Hematopoietic multipotent progenitor cell treated with erythropoietin and hydrocortisone succinate and interleukin-3 and kit ligand, for 15 days (in vitro differentiated cells): ENCODE measurements around the gene C1QC.

Experiments
- DNase-seq: peaks from one replicate; pipeline ENCODE4 v3.0.0-alpha.2; 2015; ENCODE audit warnings: low spot score

The C1QC gene

DNA sequence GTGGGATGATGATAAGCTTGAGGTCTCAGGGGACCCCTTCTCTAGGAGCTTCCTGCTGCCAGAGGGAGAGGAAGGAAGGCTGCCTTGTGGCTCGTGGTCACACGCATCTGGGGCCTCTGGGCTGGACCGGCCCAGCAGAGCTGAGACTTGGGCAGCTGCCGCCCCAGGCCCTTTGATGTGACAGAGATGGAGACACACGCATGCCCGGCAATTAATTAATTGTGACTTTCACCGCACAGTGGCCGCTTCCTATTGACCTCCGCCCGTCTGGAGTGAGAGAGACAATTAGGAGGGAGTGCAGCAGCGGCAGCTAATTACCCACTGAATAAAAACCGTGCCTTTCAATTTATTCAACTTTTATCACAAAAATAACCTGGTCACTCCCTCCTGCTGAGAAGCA, 23.6 kb upstream of the C1QC start:
- DNase-seq: no peak

DNA sequence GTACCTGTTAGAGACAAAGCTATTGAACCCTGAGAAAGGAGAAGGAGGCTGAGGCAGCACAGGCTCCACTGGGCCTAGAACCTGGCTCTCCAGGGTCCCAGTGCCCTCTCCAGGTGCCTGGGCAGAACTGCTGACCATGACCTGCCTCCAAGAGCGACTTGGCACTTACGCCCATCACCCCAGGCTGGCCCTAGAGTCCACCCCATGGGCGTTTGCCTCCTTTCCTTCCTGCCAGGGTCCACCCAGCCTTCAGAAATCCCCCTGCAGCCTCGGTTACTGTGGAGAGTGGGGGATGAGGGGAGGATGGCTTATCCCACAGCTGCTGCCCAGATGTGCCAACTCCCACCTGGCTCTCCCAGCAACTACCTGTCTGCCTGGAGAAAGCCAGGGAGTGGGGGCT, 21.7 kb upstream of the C1QC start:
- no peak for DNase-seq

DNA sequence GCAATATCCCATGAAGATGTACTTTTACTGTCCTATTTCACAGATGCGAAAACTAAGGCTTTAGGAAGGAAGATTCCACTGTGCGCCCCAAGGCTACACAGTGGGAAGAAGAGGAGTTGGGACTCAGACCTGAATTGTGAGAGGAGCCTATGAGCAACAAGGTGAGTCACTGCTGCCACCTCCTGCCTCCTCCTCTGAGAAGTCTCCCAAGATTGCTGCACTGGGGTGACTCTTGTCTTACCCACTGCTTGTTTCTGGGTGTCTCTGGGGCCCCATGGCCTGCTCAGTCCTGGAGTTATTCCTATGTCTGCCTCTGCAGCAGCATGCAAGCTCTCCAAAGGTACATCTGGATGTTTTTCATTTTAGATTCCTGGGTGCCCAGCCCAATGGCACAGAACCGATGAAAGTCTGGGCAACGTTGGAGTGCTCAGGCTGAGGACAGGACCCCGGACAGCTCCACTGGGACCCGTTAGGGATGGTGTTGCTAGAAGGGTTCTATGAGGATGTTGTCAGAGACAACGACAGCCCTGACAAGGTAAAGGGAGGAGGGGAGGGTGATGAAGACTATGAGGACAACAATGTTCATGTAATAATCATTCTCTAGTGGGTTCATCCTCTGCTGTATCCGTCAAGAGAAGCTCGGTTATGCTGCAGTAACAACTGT, 18.0 kb upstream of the C1QC start:
- no peak for DNase-seq

DNA sequence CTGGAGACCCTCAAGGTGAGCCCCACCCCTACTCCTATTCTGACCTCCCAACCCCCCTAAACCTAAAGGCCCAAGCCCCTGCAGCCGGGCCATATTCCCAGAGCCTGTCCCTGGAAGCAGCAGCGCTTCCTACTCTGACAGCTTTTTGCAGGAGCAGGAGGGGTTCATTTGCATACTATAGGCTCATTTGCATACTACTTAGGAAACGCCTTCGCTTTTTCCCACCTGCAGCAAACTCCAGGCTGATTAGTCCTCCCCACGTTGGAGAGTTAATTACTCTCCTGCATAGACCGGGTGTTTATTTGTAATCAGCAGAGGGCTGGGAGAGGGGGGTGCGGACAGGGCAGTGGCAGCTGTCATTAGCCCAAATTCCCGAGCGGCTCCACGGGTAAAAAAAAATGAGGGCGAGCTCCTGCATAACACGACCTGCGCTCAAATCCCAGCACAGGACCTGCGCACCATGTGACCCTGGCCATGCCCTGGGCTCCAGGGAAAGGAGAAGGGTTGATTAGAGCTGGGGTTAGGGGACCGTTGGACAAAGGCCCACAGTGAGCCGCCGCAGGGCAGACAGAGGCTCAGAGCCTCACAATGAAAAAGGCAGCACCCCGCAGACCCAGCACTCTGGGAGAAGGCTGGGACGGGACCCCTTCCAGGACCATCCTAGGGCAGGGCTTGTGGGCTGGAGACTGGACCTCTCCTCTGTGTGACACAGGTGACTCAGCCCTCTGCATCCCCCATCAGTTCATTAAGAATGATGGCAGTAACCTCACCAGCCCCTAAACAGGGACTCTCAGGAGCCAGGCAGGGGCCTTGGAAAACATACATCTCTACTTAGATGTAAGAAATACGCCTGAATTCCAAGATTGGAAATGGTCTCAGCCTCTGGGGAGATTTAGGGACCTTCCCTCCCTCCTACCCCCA, 16.9 kb upstream of the C1QC start:
- DNase-seq: no peak

DNA sequence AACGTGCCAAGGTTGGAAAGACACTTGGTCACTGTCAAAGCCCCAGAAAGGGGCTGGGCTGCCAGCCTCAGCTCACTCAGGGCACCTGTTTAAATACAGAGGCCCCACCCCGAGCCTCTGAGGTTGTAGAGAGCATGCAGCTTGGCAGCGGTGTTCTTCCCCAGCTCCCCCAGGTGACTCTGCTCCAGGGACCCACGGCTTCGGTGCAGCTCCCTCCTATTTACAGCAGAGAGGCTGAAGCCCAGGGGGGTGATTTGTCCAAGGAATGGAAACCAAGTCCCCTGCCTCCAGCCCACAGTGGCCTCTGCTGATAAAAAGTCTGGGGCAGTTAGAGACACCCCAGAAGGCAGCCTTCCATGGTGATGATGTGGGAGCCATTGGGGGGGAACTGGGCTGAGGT, 16.1 kb upstream of the C1QC start:
- DNase-seq: no peak

DNA sequence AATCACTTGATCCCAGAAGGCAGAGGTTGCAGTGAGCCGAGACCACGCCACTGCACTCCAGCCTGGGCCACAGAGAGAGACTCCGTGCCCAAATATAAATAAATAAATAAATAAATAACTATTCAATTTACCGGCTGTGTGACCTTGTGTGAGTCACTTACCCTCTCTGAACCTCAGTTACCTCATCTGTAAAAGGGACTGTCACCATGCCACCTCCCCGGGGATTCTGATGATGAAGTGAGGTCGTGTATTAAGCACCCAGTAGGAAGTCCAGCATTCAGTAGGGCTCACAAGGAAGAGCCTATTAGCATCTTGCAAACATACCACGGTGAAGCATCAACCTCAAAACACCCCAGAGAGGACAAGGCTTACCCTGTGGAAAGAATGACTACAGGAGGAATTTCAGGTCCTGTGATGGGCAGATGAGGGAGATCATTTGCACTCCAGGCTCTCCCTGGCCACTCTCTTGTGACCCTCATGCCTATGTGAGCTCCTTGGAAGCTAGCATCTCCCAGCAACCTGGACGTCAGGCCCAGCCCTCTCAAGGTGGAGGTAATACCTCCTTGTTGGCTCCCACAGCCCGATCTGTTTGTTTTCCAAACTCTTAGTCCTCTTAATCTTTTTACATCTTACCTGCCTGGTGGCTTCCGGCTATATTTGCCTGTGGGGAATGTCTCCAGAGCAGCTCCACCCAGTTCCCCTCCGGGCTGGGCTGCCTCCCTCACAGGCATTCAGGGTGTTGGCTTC, 14.6 kb upstream of the C1QC start:
- DNase-seq: no peak

DNA sequence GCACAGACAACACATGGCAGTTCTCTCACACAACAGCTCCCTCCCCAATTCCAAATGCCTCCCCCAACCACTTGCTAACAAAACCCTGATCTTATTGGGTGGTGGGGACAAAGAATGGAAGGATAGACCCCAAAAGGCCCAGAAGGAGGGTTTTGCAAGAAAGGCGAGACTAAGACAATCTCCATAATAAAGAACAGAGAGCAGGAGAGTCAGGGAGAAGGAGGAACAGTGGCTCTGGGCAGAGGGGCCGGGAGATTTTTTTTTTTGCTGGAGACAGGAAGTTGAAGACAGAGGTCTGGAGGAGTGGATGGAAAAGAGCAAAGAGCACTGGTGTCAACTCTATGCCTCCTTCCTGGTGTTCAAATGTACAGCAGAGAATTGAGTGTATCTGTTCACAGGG, 13.5 kb upstream of the C1QC start:
- DNase-seq: no peak

DNA sequence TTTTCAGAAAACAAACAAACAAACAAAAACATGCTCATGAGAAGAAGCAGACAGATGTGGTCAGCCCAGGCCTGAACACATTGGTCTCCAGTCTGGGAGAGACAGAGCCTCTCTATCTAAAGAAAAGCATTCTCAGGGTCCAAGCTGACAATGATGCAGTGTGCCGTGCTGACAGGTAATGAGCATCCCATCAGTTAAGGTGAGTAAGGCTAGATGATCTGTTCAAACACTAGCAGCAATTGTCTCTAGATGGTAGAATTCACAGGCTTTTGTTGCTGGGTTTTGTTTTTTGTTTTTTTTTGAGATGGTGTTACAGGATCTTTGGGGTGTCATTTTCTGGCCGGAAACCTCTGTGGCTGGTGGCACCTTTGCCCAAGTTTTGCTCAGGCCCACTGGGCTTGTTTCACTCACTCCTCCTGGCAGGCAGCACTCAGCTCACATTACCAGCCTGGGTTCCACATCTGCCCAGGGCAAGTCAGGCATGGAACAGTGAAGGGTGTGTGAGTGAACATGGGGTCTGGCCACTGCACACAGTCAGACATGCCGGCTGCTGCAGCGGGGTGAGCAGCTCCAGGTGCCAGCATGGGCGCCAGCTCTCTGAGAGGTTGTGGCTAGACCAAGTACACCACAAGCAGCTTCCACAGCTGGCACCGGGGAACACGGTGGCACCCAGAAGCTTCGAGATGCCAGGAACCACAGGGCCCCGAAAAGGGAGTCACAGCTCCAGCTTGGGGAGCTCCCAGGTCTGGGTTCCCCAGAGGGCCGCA, 9.6 kb upstream of the C1QC start:
- no peak for DNase-seq

DNA sequence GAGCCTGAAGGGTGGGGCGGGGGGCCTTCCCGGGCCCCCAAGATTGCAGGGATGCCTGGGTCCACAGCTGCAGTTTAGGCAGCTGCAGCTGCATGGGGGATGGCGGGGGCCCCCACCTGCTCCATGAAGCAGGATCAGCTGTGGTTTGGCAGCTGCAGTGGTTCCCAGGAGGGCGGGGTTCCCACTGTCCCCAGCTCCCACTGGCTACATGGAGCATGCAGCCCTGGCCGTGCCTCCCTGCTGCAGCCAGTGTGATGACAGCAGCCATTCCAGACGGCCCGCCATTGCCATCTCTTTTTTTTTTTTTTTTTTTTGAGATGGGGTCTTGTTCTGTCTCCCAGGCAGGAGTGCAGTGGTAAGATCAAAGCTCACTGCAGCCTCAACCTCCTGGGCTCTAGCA, 8.0 kb upstream of the C1QC start:
- no peak for DNase-seq

DNA sequence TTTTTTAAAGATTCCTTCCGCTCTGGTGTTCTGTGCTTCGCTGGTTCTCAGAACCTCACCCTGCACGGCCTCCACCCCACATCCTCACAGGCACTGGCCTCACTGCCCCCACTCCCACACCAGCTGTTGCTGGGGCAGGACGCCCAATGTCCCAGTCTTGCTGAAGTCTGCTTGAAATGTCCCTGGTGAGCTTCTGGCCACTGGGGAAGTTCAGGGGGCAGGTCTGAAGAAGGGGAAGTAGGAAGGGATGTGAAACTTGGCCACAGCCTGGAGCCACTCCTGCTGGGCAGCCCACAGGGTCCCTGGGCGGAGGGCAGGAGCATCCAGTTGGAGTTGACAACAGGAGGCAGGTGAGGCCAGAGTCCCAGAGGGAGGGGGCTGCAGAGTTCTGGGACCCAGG, 7.1 kb upstream of the C1QC start, which contains the start of gene C1QA:
C1QA (plus strand) TSS at position 276 of the 400 bp plus-strand sequence. CDS start 989 bp downstream, outside the sequence.
- DNase-seq: no peak

DNA sequence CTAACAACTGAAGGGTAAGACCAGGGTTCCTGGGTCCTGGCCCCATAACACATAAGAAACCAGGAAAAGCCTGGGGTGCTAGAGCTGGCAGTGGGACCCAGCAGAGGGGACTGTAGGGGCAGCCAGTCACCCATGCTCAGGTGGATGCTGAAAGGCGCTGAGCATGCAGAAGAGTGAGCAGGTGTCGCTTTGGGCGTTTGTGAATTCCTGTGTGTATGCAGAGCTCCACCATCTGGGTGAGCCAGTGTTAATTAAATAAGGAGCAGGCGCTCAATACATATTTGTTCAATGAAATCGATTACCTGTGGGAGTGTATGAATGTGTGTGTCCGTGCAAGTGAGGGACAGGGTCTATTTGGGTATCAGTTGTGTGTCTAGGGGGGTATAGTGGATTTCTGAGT, 6.5 kb upstream of the C1QC start:
- no peak for DNase-seq

DNA sequence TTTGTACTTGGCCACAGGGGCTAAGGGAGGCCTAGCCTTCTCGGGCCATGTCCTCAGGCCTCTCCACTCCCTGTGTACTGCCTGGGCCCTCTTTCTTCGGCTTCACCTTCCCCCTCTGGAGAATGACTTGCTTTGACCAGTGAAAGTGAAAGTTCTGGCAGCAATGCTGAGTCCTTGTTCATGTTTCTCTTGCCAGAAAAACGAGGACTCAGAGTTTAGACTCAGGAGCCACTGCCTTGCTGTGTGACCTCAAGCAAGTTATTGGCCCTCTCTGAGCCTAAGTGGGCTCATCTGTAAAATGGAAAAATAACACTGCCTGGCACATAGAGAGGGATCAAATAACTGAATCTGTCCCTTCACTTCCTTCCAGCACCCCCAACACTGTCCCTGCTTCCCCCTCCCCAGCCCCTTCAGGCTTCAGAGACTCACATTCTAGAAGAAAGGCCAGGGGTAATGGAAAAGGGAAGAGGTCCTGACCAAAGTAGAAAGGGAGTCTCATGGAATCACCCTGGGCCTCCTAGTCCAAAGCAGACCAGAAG, 5.5 kb upstream of the C1QC start:
- no peak for DNase-seq

DNA sequence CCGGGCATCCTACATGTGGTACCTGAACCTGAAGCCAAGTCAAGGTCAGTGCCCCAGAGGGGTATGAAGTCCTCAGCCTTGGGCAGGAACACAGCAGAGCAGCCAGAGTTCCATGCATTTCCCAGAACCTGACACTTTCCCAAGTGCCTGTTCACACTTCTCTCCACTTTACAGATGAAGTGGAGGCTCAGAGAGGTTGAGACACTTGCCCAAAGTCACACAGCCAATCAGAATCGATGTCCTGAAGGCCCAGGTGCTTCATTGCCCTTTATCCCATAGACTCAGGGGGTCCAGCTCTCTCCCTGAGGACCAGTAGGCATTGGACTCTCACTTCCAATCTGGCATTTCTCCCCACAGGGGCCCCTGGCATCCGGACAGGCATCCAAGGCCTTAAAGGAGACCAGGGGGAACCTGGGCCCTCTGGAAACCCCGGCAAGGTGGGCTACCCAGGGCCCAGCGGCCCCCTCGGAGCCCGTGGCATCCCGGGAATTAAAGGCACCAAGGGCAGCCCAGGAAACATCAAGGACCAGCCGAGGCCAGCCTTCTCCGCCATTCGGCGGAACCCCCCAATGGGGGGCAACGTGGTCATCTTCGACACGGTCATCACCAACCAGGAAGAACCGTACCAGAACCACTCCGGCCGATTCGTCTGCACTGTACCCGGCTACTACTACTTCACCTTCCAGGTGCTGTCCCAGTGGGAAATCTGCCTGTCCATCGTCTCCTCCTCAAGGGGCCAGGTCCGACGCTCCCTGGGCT, 4.8 kb upstream of the C1QC start:
- no peak for DNase-seq

DNA sequence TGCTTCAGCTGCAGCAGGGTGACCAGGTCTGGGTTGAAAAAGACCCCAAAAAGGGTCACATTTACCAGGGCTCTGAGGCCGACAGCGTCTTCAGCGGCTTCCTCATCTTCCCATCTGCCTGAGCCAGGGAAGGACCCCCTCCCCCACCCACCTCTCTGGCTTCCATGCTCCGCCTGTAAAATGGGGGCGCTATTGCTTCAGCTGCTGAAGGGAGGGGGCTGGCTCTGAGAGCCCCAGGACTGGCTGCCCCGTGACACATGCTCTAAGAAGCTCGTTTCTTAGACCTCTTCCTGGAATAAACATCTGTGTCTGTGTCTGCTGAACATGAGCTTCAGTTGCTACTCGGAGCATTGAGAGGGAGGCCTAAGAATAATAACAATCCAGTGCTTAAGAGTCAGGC, 4.1 kb upstream of the C1QC start:
- DNase-seq: no peak

DNA sequence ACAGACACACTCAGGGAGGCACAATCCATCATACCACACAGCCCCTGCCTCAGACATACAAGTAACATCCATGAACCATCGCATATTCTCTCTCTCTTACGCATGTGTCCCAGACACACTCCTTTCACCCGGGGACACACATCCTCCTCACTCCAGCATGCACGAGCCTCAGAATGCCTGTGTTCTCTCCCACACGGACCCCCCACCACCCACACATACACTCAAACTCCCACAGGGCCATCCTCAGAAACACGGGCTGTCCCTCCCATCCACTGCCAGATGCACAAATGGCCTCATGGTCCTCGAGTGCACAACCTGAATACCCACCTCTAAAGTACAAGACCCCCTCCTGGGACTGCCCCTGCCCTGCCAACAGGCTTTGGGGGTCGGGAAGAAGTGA, 2.2 kb upstream of the C1QC start:
- no peak for DNase-seq

DNA sequence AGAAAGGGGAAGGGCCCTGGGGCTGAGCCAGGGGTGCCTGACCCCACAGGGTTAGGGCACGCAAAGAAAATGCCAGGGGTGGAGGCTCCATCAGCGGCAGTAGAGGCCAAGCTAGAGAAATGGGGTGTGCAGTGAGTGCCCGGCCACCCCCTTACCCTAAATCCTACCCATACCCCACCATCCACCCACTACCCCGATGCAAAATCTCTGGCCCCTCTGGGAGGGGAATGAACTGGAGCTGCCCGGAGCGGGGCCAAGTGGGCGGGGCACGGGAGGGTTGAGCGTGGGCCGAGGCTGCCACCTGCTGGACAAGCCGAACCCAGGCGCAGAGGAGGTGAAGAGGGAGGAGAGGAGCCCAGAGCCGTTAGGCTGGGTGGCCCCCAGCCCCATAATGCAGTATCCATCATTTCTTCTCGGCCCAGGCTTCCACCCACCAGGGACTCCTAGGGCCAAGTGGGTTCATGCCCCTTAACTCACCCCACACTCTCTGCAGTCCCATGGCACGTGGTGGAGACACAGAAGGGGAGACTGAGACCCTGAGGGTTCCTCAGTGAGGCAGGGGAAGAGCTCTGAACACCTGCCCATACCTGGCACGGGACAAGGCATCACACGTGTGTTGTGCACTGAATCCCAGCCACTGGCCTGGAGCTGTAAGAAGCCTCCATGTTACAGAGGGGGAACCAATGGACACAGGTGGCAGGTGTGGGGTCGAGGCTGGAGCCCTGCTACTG, 1.4 kb upstream of the C1QC start:
- peak; percentile 65 for DNase-seq

DNA sequence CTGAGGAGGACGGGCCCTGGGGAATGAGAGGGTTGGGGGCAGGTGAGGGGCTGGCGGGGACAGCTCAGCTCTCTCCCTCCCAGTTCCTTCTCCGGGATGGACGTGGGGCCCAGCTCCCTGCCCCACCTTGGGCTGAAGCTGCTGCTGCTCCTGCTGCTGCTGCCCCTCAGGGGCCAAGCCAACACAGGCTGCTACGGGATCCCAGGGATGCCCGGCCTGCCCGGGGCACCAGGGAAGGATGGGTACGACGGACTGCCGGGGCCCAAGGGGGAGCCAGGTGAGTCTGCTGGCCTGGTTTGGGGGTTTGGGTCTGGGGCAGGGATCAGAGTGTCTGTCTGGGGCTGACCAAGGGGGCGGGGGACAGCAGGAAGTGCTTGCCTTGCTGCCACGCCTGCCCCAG, 495 bp downstream of the C1QC start:
- no peak for DNase-seq

DNA sequence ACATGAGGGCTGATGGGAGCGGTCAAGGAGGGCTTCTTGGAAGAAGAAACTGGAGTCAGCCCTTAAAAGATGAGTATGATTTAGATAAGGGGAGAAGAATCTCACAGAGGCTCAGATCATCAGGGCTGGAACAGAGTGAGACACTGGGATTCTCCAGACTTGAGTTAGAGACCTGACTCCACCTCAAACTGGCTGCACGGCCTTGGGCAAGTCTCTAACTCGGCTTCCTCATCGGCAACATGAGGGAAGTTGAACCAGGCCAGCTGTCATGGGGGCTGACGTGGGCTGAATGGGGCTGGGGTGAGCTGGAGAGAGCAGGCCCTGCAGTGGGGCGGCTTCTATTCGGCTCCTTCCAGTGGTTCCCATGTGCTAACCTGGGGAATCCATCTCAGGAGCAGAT, 2.5 kb downstream of the C1QC start:
- no peak for DNase-seq

DNA sequence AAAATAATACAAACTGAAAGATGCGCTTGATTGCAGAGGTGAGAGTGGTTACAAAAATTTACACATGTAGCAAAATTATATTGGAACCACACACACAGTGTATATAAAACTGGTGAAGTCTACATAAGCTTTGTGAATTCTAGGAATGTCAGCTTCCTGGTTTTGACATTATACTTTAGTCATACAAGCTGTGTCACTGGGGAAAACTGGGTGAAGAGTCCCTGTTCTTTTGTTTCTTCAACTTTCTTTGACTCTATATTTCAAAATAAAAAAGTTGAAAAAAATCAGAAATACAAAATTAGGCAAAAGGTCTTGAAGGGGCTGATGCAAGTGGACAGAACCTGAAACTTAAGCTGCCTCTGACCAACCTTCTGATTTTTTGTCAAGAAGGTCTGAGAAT, 3.0 kb downstream of the C1QC start:
- DNase-seq: no peak

DNA sequence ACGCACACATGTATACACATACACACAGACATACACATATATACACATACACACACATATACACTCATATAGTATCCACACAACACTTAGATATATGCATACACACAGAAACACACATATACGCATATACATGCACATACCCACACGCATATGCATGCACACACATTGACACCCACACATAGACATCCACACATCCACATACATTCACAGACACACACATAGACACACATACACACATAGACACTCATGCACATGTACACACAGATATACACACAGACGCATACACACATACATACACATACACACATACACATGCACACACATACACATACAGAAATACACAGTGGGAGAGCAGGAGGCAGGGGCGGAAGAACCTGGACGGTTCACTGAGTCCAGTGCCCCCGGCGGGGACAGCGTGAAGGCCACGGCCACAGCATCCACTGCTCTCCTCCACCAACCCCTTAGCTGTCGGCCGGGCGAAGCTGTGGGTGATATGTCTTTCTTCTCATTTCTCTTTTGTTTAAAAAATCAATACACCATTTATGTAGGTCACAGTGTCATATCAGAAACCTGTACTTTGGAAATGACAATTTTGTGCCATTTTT, 6.8 kb downstream of the C1QC start:
- no peak for DNase-seq
